Measurements from ENCODE around the gene TMEM204.
"Not testable (repeated sequence)": the region's sequence is repeated elsewhere in the genome, so short reads cannot be mapped to it uniquely, and the experiment has no call there.

Gene TMEM204

GRCh38 chr16:1560866-1561265 is 27.4 kb downstream of the TMEM204 start:
- DNase-seq = no peak

GRCh38 chr16:1561266-1561665 is 27.8 kb downstream of the TMEM204 start:
- no peak for DNase-seq

- no peak for DNase-seq
Measured at GRCh38 chr16:1561836-1562235, 28.4 kb downstream of the TMEM204 start.

- DNase-seq = no peak
Measured at GRCh38 chr16:1563786-1564185, 30.3 kb downstream of the TMEM204 start.

GRCh38 chr16:1564325-1564724 is 30.9 kb downstream of the TMEM204 start:
- DNase-seq = no peak

GRCh38 chr16:1565083-1565805 is 31.8 kb downstream of the TMEM204 start:
- DNase-seq = no peak

- DNase-seq = no peak
Measured at GRCh38 chr16:1567988-1568387, 34.5 kb downstream of the TMEM204 start.

GRCh38 chr16:1571012-1571671 is 37.7 kb downstream of the TMEM204 start:
- DNase-seq = no peak

GRCh38 chr16:1572673-1573072 is 39.2 kb downstream of the TMEM204 start:
- no peak for DNase-seq

- DNase-seq = no peak
Measured at GRCh38 chr16:1573301-1573700, 39.8 kb downstream of the TMEM204 start.

- DNase-seq = no peak
Measured at GRCh38 chr16:1575578-1575977, 42.1 kb downstream of the TMEM204 start.

- no peak for DNase-seq
Measured at GRCh38 chr16:1579214-1579613, 45.7 kb downstream of the TMEM204 start.

GRCh38 chr16:1580256-1580655 is 46.8 kb downstream of the TMEM204 start:
- no peak for DNase-seq

GRCh38 chr16:1580956-1581355 is 47.5 kb downstream of the TMEM204 start:
- DNase-seq = no peak

GRCh38 chr16:1581804-1582203 is 48.3 kb downstream of the TMEM204 start:
- no peak for DNase-seq

- no peak for DNase-seq
Measured at GRCh38 chr16:1583180-1583579, 49.7 kb downstream of the TMEM204 start.

GRCh38 chr16:1584926-1585484 is 51.5 kb downstream of the TMEM204 start:
- DNase-seq = no peak

GRCh38 chr16:1590366-1590765 is 56.9 kb downstream of the TMEM204 start:
- DNase-seq = no peak

GRCh38 chr16:1590930-1591705 is 57.7 kb downstream of the TMEM204 start:
- DNase-seq = no peak

GRCh38 chr16:1592446-1592845 is 59.0 kb downstream of the TMEM204 start:
- no peak for DNase-seq

GRCh38 chr16:1595511-1595910 is 62.0 kb downstream of the TMEM204 start:
- DNase-seq = not testable (repeated sequence)

- no peak for DNase-seq
Measured at GRCh38 chr16:1596516-1596915, 63.0 kb downstream of the TMEM204 start.

GRCh38 chr16:1597154-1597553 is 63.7 kb downstream of the TMEM204 start:
- no peak for DNase-seq

- DNase-seq = no peak
Measured at GRCh38 chr16:1601031-1601430, 67.6 kb downstream of the TMEM204 start.

All from activated CD8-positive, alpha-beta memory T cell treated with anti-CD3 and anti-CD28 coated beads, Interleukin-2, amount 50 U/mL, for 4 hours (primary cell).